ES-I3 (cell line): ENCODE data around the gene CDK10.
"Not testable (repeated sequence)": the region's sequence is repeated elsewhere in the genome, so short reads cannot be mapped to it uniquely, and the experiment has no call there.

Source experiments
- H3K36me3 ChIP-seq: 2 replicates; pipeline ENCODE4 v1.6.1; 2013; ENCODE audit warnings: mild to moderate bottlenecking, low read length, control low read depth, moderate library complexity; ENCODE audit not compliant: insufficient read depth
- H3K4me1 ChIP-seq: 2 replicates; pipeline ENCODE4 v1.6.1; 2013; ENCODE audit warnings: mild to moderate bottlenecking, control low read depth, low read length; ENCODE audit not compliant: insufficient read depth
- H3K9ac ChIP-seq: 2 replicates; pipeline ENCODE4 v1.6.1; 2013; ENCODE audit warnings: low read depth, mild to moderate bottlenecking, low read length, moderate library complexity
- H3K9me3 ChIP-seq: 2 replicates; pipeline ENCODE4 v1.6.1; 2013; ENCODE audit warnings: mild to moderate bottlenecking, low read length, moderate library complexity; ENCODE audit not compliant: control insufficient read depth, insufficient read depth

The CDK10 gene

GRCh38 chr16:89696670-89697128 lies 10.2 kb downstream of the CDK10 start:
- Histone ChIP-seq H3K9me3 (no peaks in the 10 kb centered on the region), H3K9ac (no peak overlapping the region), H3K4me1 (no peaks in the 10 kb centered on the region; the same call in 1 of the 2 replicates), H3K36me3 (no peaks in the 10 kb centered on the region)

- H3K4me1 ChIP-seq = no peaks in the 10 kb centered on the region; the same call in 1 of the 2 replicates
- no peaks in the 10 kb centered on the region for H3K9me3 ChIP-seq
- H3K36me3 ChIP-seq = no peaks in the 10 kb centered on the region
- no peak overlapping the region for H3K9ac ChIP-seq
These were observed 10.7 kb downstream of the CDK10 start for GRCh38 chr16:89697161-89697615.

- H3K9me3 ChIP-seq = no peaks in the 10 kb centered on the region
- H3K9ac ChIP-seq = no peak overlapping the region
- no peaks in the 10 kb centered on the region for H3K36me3 ChIP-seq
- H3K4me1 ChIP-seq = no peaks in the 10 kb centered on the region; the same call in 1 of the 2 replicates
These were observed 11.3 kb downstream of the CDK10 start for GRCh38 chr16:89697616-89698331.

GRCh38 chr16:89698717-89699116 lies 12.2 kb downstream of the CDK10 start:
- not testable (repeated sequence) for H3K36me3 ChIP-seq, H3K9ac ChIP-seq, H3K4me1 ChIP-seq, H3K9me3 ChIP-seq

- not testable (repeated sequence) for H3K9me3 ChIP-seq, H3K4me1 ChIP-seq, H3K36me3 ChIP-seq
- H3K9ac ChIP-seq = peak overlapping the region; percentile 54; the same call in 1 of the 2 replicates
These were observed 13.2 kb downstream of the CDK10 start for GRCh38 chr16:89699629-89700099.

- Histone ChIP-seq H3K9ac (peak overlapping the region; percentile 54), H3K36me3 (no peaks in the 10 kb centered on the region), H3K4me1 (no peaks in the 10 kb centered on the region; the same call in 1 of the 2 replicates), H3K9me3 (no peaks in the 10 kb centered on the region)
These were observed 13.7 kb downstream of the CDK10 start for GRCh38 chr16:89700100-89700648.

- H3K36me3 ChIP-seq = no peaks in the 10 kb centered on the region
- H3K9me3 ChIP-seq = no peaks in the 10 kb centered on the region
- no peaks in the 10 kb centered on the region; the same call in 1 of the 2 replicates for H3K4me1 ChIP-seq
- peak overlapping the region; percentile 54 for H3K9ac ChIP-seq
These were observed 14.3 kb downstream of the CDK10 start for GRCh38 chr16:89700649-89701424.

GRCh38 chr16:89701425-89702406 lies 15.2 kb downstream of the CDK10 start, which contains the start of gene SPATA2L:
Gene SPATA2L (minus strand): TSS chr16:89701705. CDS start chr16:89701232, 473 bp downstream.
- no peaks in the 10 kb centered on the region; the same call in 1 of the 2 replicates for H3K4me1 ChIP-seq

GRCh38 chr16:89704281-89704680 lies 17.8 kb downstream of the CDK10 start:
- H3K9ac ChIP-seq = no peak overlapping the region
- peaks cover 4% of the 10 kb centered on the region for H3K4me1 ChIP-seq
- H3K36me3 ChIP-seq = no peaks in the 10 kb centered on the region
- H3K9me3 ChIP-seq = no peaks in the 10 kb centered on the region

More at GRCh38 chr16:89701425-89702406, 15.2 kb downstream of the CDK10 start, which contains the start of gene SPATA2L:
- peak within 1 kb of the TSS; percentile 54 for H3K9ac ChIP-seq
- H3K9me3 ChIP-seq = no peaks in the 10 kb centered on the region
- no peaks in the 10 kb centered on the region for H3K36me3 ChIP-seq

- Histone ChIP-seq H3K9ac (no peak overlapping the region), H3K9me3 (no peaks in the 10 kb centered on the region), H3K4me1 (peaks cover 11% of the 10 kb centered on the region), H3K36me3 (no peaks in the 10 kb centered on the region)
These were observed 18.5 kb downstream of the CDK10 start for GRCh38 chr16:89705006-89705405.

- Histone ChIP-seq H3K9ac (no peak overlapping the region), H3K4me1 (peaks cover 14% of the 10 kb centered on the region), H3K9me3 (no peaks in the 10 kb centered on the region), H3K36me3 (no peaks in the 10 kb centered on the region)
These were observed 20.2 kb downstream of the CDK10 start for GRCh38 chr16:89706518-89707260.

- Histone ChIP-seq H3K4me1 (peaks cover 14% of the 10 kb centered on the region), H3K9me3 (no peaks in the 10 kb centered on the region), H3K36me3 (no peaks in the 10 kb centered on the region), H3K9ac (no peak overlapping the region)
These were observed 21.2 kb downstream of the CDK10 start for GRCh38 chr16:89707695-89708094.

- Histone ChIP-seq H3K36me3 (no peaks in the 10 kb centered on the region), H3K9me3 (no peaks in the 10 kb centered on the region), H3K4me1 (peaks cover 14% of the 10 kb centered on the region), H3K9ac (no peak overlapping the region)
These were observed 22.0 kb downstream of the CDK10 start for GRCh38 chr16:89708481-89708931.
